Uterus (tissue), 4 donors: Measurements from ENCODE around the gene ANKRD44. TPM values are rescaled to one million over a fixed set of nuclear protein-coding genes. Genes with fewer than 3 reads are reported as not detected.

Experiments
- DNase-seq, 2 donors: peaks; one replicate each; pipeline ENCODE4 v3.0.0-alpha.2; 2019 to 2020
- H3K27ac ChIP-seq, 2 donors: fragments of 200-600 bp; sonication (generic); 1 replicate in 1 of 2; 2 replicates in 1 of 2; pipeline ENCODE4 v1.5.1; 2016 to 2018
- H3K27me3 ChIP-seq, 2 donors: fragments of 200-600 bp; sonication (generic); one replicate each; pipeline ENCODE4 v1.5.1; 2018 to 2019; ENCODE audit warnings: control low read depth in 1 of 2
- H3K36me3 ChIP-seq, 2 donors: fragments of 200-600 bp; sonication (generic); one replicate each; pipeline ENCODE4 v1.5.1; 2019; ENCODE audit warnings: control low read depth in 1 of 2
- H3K4me1 ChIP-seq, 2 donors: fragments of 200-600 bp; sonication (generic); one replicate each; pipeline ENCODE4 v1.5.1; 2018 to 2019; ENCODE audit warnings: control low read depth in 1 of 2
- H3K4me3 ChIP-seq, 2 donors: fragments of 200-600 bp; sonication (generic); 1 replicate in 1 of 2; 2 replicates in 1 of 2; pipeline ENCODE4 v1.5.1; 2018 to 2019; ENCODE audit warnings: mild to moderate bottlenecking in 1 of 2
- H3K9me3 ChIP-seq, 2 donors: fragments of 200-600 bp; sonication (generic); one replicate each; pipeline ENCODE4 v1.5.1; 2019; ENCODE audit warnings: control low read depth in 1 of 2
- CTCF ChIP-seq, 4 experiments: fragments of 200-600 bp in 2 of 4; fragments of 450-650 bp in 2 of 4; sonication (generic) in 2 of 4; IDR thresholded peaks; one replicate each; pipeline ENCODE4 v1.5.1; 2016 to 2019; ENCODE audit warnings: antibody characterized with exemption in 4 of 4, mild to moderate bottlenecking in 2 of 4, moderate library complexity in 1 of 4
- POLR2A ChIP-seq, 2 donors: fragments of 450-650 bp; IDR thresholded peaks; one replicate each; pipeline ENCODE4 v1.6.1; 2016; ENCODE audit warnings: antibody characterized with exemption in 2 of 2, mild to moderate bottlenecking in 1 of 2, moderate library complexity in 1 of 2
- intact Hi-C: fragments of 100-400 bp; cut with DNase I; formaldehyde crosslinking; loops from one replicate; pipeline ENCODE4 v1.15.1; 2023; ENCODE audit warnings: low total_unique reads
- total RNA-seq, 4 donors: library from RNA; depleted of rRNA in 3 of 4; stranded (reverse); fragments of >200 nt in 3 of 4; gene quantifications; one replicate each; pipeline versions ENCODE4 v1.1.0 to v1.2.4, GENCODE V29; 2014 to 2023
- donor health status: DM: yes; HTN: yes; CAD: no.

The ANKRD44 gene
- total RNA-seq, 4 donors from 2014 or later = 14.4 to 71.5 (median 23.2) TPM

GRCh38 chr2:197208024-197208423, 102.6 kb downstream of the ANKRD44 start:
- H3K4me3 ChIP-seq = no peak overlapping the region
- TF ChIP-seq POLR2A (IDR thresholded peaks at IDR 0.05) = no peak
- TF ChIP-seq CTCF (IDR thresholded peaks at IDR 0.05) = no peak
- no peak overlapping the region for H3K27ac ChIP-seq
- no peak for DNase-seq
- no peaks in the 10 kb centered on the region for H3K27me3 ChIP-seq
- intact Hi-C loops = no loop called here
- H3K9me3 ChIP-seq = no peaks in the 10 kb centered on the region
- H3K4me1 ChIP-seq = no peaks in the 10 kb centered on the region
- no peaks in the 10 kb centered on the region for H3K36me3 ChIP-seq

GRCh38 chr2:197207598-197207997, 103.0 kb downstream of the ANKRD44 start:
- Histone ChIP-seq H3K27ac (no peak overlapping the region), H3K27me3 (no peaks in the 10 kb centered on the region), H3K9me3 (no peaks in the 10 kb centered on the region), H3K4me3 (no peak overlapping the region), H3K4me1 (no peaks in the 10 kb centered on the region), H3K36me3 (no peaks in the 10 kb centered on the region)
- intact Hi-C loops = no loop called here
- no peak for DNase-seq
- TF ChIP-seq CTCF (IDR thresholded peaks at IDR 0.05) (no peak), POLR2A (IDR thresholded peaks at IDR 0.05) (no peak)

- no peak overlapping the region for H3K27ac ChIP-seq
- H3K4me1 ChIP-seq = no peaks in the 10 kb centered on the region
- H3K27me3 ChIP-seq = no peaks in the 10 kb centered on the region
- H3K9me3 ChIP-seq = no peaks in the 10 kb centered on the region
- TF ChIP-seq POLR2A (IDR thresholded peaks at IDR 0.05) (no peak), CTCF (IDR thresholded peaks at IDR 0.05) (no peak)
- DNase-seq = no peak
- no peak overlapping the region for H3K4me3 ChIP-seq
- H3K36me3 ChIP-seq = no peaks in the 10 kb centered on the region
- intact Hi-C loops = no loop called here
Observed at GRCh38 chr2:197207106-197207505, 103.5 kb downstream of the ANKRD44 start.

- H3K27me3 ChIP-seq = no peaks in the 10 kb centered on the region
- no peak for DNase-seq
- H3K36me3 ChIP-seq = no peaks in the 10 kb centered on the region
- no peak for TF ChIP-seq CTCF (IDR thresholded peaks at IDR 0.05)
- TF ChIP-seq POLR2A (IDR thresholded peaks at IDR 0.05) = no peak
- H3K27ac ChIP-seq = no peak overlapping the region
- H3K4me1 ChIP-seq = no peaks in the 10 kb centered on the region
- H3K4me3 ChIP-seq = no peak overlapping the region
- H3K9me3 ChIP-seq = no peaks in the 10 kb centered on the region
- intact Hi-C loops = no loop called here
Observed at GRCh38 chr2:197205585-197206215, 104.9 kb downstream of the ANKRD44 start.

GRCh38 chr2:197204519-197205250, 105.9 kb downstream of the ANKRD44 start:
- no peak for DNase-seq
- peaks cover 0 to 6% of the 10 kb centered on the region in 2 donors for H3K4me1 ChIP-seq
- intact Hi-C loops = no loop called here
- H3K27me3 ChIP-seq = no peaks in the 10 kb centered on the region
- TF ChIP-seq CTCF (IDR thresholded peaks at IDR 0.05) = no peak
- no peak for TF ChIP-seq POLR2A (IDR thresholded peaks at IDR 0.05)
- H3K27ac ChIP-seq = no peak overlapping the region
- no peaks in the 10 kb centered on the region for H3K36me3 ChIP-seq
- H3K9me3 ChIP-seq = no peaks in the 10 kb centered on the region
- no peak overlapping the region for H3K4me3 ChIP-seq
